NCI-H187 (cell line): ENCODE data around the gene RPS19BP1.

Experiments
- DNase-seq, 2 experiments: peaks; one replicate each; lab custom pipeline; 2025; lab: John Stamatoyannopoulos, UW

RPS19BP1 gene

GRCh38 chr22:39490135-39490798 is 42.3 kb downstream of the RPS19BP1 start:
- peak in 1 of 2 experiments; percentile 74 for DNase-seq

GRCh38 chr22:39489094-39490068 is 43.2 kb downstream of the RPS19BP1 start:
- DNase-seq, result no peak

GRCh38 chr22:39488563-39489083 is 43.9 kb downstream of the RPS19BP1 start:
- DNase-seq, result no peak

GRCh38 chr22:39487826-39488520 is 44.6 kb downstream of the RPS19BP1 start:
- no peak for DNase-seq

- no peak for DNase-seq
These were observed 45.4 kb downstream of the RPS19BP1 start for GRCh38 chr22:39486951-39487825.

- DNase-seq, result no peak
These were observed 49.8 kb downstream of the RPS19BP1 start for GRCh38 chr22:39482768-39483167.

GRCh38 chr22:39481595-39481994 is 51.0 kb downstream of the RPS19BP1 start:
- no peak for DNase-seq

- DNase-seq, result no peak
These were observed 51.5 kb downstream of the RPS19BP1 start for GRCh38 chr22:39481054-39481453.

GRCh38 chr22:39480557-39480956 is 52.0 kb downstream of the RPS19BP1 start:
- DNase-seq, result no peak

GRCh38 chr22:39479254-39479653 is 53.3 kb downstream of the RPS19BP1 start:
- no peak for DNase-seq
